OCI-LY1 (cell line): ENCODE results near the gene CCL8.

Source experiments
- CTCF ChIP-seq: fragments of 200-600 bp; sonication (generic), shearing (Covaris generic); IDR thresholded peaks from 2 replicates; pipeline ENCODE4 v1.5.1; 2017; ENCODE audit warnings: mild to moderate bottlenecking, antibody characterized with exemption, low read length, moderate library complexity, mixed read lengths
- EZH2 ChIP-seq: fragments of 200-600 bp; sonication (generic), shearing (Covaris generic); IDR thresholded peaks from 2 replicates; pipeline ENCODE4 v1.8.0; 2017; ENCODE audit warnings: borderline replicate concordance, mixed run types, mild to moderate bottlenecking, antibody characterized with exemption, low read length, moderate library complexity, mixed read lengths

GRCh38 chr17:34370997-34371395 lies 51.8 kb downstream of the CCL8 start:
- TF ChIP-seq EZH2 (no peak), CTCF (no peak)
